IPS-15b (cell line): ENCODE results near the gene CCDC186.

ENCODE experiments used
- H3K27me3 ChIP-seq: one replicate; pipeline ENCODE4 v1.6.1; 2013; ENCODE audit warnings: low read length; ENCODE audit not compliant: control insufficient read depth, insufficient read depth
- H3K36me3 ChIP-seq: one replicate; pipeline ENCODE4 v1.6.1; 2013; ENCODE audit warnings: low read length; ENCODE audit not compliant: control insufficient read depth, insufficient read depth
- H3K4me1 ChIP-seq: one replicate; pipeline ENCODE4 v1.6.1; 2013; ENCODE audit warnings: mild to moderate bottlenecking, low read length; ENCODE audit not compliant: control insufficient read depth, insufficient read depth
- H3K4me3 ChIP-seq: one replicate; pipeline ENCODE4 v1.5.1; 2013; ENCODE audit warnings: low read depth, low read length
- H3K9ac ChIP-seq: one replicate; pipeline ENCODE4 v1.6.1; 2013; ENCODE audit warnings: low read depth, mild to moderate bottlenecking, low read length
- H3K9me3 ChIP-seq: one replicate; pipeline ENCODE4 v1.6.1; 2013; ENCODE audit warnings: mild to moderate bottlenecking, low read length; ENCODE audit not compliant: control insufficient read depth, insufficient read depth

The CCDC186 gene

GRCh38 chr10:114102256-114102655 lies 71.7 kb downstream of the CCDC186 start:
- Histone ChIP-seq H3K9ac (no peak overlapping the region), H3K4me1 (no peaks in the 10 kb centered on the region), H3K4me3 (no peak overlapping the region), H3K36me3 (no peaks in the 10 kb centered on the region), H3K9me3 (no peaks in the 10 kb centered on the region), H3K27me3 (peaks cover 24% of the 10 kb centered on the region)

- peak overlapping the region; percentile 53 for H3K4me3 ChIP-seq
Observed at GRCh38 chr10:114100848-114101741, 72.9 kb downstream of the CCDC186 start.

GRCh38 chr10:114096864-114097263 lies 77.1 kb downstream of the CCDC186 start:
- H3K36me3 ChIP-seq: no peaks in the 10 kb centered on the region

More at GRCh38 chr10:114100848-114101741, 72.9 kb downstream of the CCDC186 start:
- Histone ChIP-seq H3K27me3 (peaks cover 24% of the 10 kb centered on the region), H3K9ac (no peak overlapping the region), H3K36me3 (no peaks in the 10 kb centered on the region), H3K4me1 (no peaks in the 10 kb centered on the region), H3K9me3 (no peaks in the 10 kb centered on the region)

GRCh38 chr10:114095559-114096337 lies 78.3 kb downstream of the CCDC186 start:
- no peaks in the 10 kb centered on the region for H3K9me3 ChIP-seq
- H3K4me1 ChIP-seq: no peaks in the 10 kb centered on the region
- H3K36me3 ChIP-seq: no peaks in the 10 kb centered on the region
- peaks cover 9% of the 10 kb centered on the region for H3K27me3 ChIP-seq
- H3K9ac ChIP-seq: no peak overlapping the region
- no peak overlapping the region for H3K4me3 ChIP-seq

More at GRCh38 chr10:114096864-114097263, 77.1 kb downstream of the CCDC186 start:
- Histone ChIP-seq H3K4me3 (no peak overlapping the region), H3K9me3 (no peaks in the 10 kb centered on the region), H3K27me3 (peaks cover 20% of the 10 kb centered on the region), H3K4me1 (no peaks in the 10 kb centered on the region), H3K9ac (no peak overlapping the region)

GRCh38 chr10:114094795-114095194 lies 79.2 kb downstream of the CCDC186 start:
- no peak overlapping the region for H3K9ac ChIP-seq

GRCh38 chr10:114087655-114088054 lies 86.3 kb downstream of the CCDC186 start:
- Histone ChIP-seq H3K36me3 (no peaks in the 10 kb centered on the region), H3K27me3 (no peaks in the 10 kb centered on the region), H3K9ac (no peak overlapping the region), H3K4me3 (no peak overlapping the region), H3K9me3 (no peaks in the 10 kb centered on the region), H3K4me1 (no peaks in the 10 kb centered on the region)

More at GRCh38 chr10:114094795-114095194, 79.2 kb downstream of the CCDC186 start:
- Histone ChIP-seq H3K4me3 (no peak overlapping the region), H3K9me3 (no peaks in the 10 kb centered on the region), H3K4me1 (no peaks in the 10 kb centered on the region), H3K27me3 (no peaks in the 10 kb centered on the region), H3K36me3 (no peaks in the 10 kb centered on the region)

- H3K9ac ChIP-seq: no peak overlapping the region
- H3K36me3 ChIP-seq: no peaks in the 10 kb centered on the region
- H3K27me3 ChIP-seq: no peaks in the 10 kb centered on the region
- no peak overlapping the region for H3K4me3 ChIP-seq
- H3K4me1 ChIP-seq: no peaks in the 10 kb centered on the region
- H3K9me3 ChIP-seq: no peaks in the 10 kb centered on the region
Observed at GRCh38 chr10:114087255-114087654, 86.7 kb downstream of the CCDC186 start.

GRCh38 chr10:114084215-114084614 lies 89.8 kb downstream of the CCDC186 start:
- Histone ChIP-seq H3K36me3 (no peaks in the 10 kb centered on the region), H3K27me3 (no peaks in the 10 kb centered on the region), H3K4me1 (no peaks in the 10 kb centered on the region), H3K4me3 (no peak overlapping the region), H3K9ac (no peak overlapping the region), H3K9me3 (no peaks in the 10 kb centered on the region)

- H3K9ac ChIP-seq: no peak overlapping the region
Observed at GRCh38 chr10:114083040-114083439, 91.0 kb downstream of the CCDC186 start.

GRCh38 chr10:114081911-114082583 lies 92.0 kb downstream of the CCDC186 start:
- Histone ChIP-seq H3K4me1 (no peaks in the 10 kb centered on the region), H3K4me3 (no peak overlapping the region), H3K36me3 (no peaks in the 10 kb centered on the region), H3K9ac (no peak overlapping the region), H3K9me3 (no peaks in the 10 kb centered on the region), H3K27me3 (no peaks in the 10 kb centered on the region)

More at GRCh38 chr10:114083040-114083439, 91.0 kb downstream of the CCDC186 start:
- Histone ChIP-seq H3K27me3 (no peaks in the 10 kb centered on the region), H3K9me3 (no peaks in the 10 kb centered on the region), H3K4me1 (no peaks in the 10 kb centered on the region), H3K36me3 (no peaks in the 10 kb centered on the region), H3K4me3 (no peak overlapping the region)

GRCh38 chr10:114079421-114079820 lies 94.6 kb downstream of the CCDC186 start:
- H3K9ac ChIP-seq: no peak overlapping the region
- H3K27me3 ChIP-seq: no peaks in the 10 kb centered on the region
- no peaks in the 10 kb centered on the region for H3K9me3 ChIP-seq
- no peaks in the 10 kb centered on the region for H3K36me3 ChIP-seq
- no peaks in the 10 kb centered on the region for H3K4me1 ChIP-seq
- H3K4me3 ChIP-seq: no peak overlapping the region
